ENCODE data around the gene IL17A.

DNA sequence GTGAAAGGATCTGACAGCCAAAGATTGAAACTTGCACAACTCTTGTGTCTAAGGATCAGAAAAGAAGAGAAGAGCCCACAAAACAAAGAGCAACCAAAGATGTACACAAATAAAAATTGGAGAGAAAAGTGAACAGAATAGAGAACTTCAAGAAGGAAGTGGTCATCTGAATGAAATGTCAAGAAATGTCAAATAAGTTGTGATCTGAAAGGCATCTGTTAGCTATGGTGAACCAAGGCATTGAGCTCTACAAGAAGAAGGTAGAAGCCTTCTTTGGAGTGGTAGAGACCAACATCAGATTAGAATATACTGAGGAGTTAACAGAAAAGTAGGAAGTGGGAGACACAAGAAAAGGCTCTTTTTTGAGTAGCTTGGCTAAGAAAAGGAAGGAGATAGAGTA is 29.6 kb downstream of the IL17A start:
- TF ChIP-seq, protein P1, sequence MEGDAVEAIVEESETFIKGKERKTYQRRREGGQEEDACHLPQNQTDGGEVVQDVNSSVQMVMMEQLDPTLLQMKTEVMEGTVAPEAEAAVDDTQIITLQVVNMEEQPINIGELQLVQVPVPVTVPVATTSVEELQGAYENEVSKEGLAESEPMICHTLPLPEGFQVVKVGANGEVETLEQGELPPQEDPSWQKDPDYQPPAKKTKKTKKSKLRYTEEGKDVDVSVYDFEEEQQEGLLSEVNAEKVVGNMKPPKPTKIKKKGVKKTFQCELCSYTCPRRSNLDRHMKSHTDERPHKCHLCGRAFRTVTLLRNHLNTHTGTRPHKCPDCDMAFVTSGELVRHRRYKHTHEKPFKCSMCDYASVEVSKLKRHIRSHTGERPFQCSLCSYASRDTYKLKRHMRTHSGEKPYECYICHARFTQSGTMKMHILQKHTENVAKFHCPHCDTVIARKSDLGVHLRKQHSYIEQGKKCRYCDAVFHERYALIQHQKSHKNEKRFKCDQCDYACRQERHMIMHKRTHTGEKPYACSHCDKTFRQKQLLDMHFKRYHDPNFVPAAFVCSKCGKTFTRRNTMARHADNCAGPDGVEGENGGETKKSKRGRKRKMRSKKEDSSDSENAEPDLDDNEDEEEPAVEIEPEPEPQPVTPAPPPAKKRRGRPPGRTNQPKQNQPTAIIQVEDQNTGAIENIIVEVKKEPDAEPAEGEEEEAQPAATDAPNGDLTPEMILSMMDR (IDR thresholded peaks at IDR 0.05) = no peak
- no peak for TF ChIP-seq POLR2A (IDR thresholded peaks at IDR 0.05)
